Stimulated activated CD8-positive, alpha-beta memory T cell treated with anti-CD3 and anti-CD28 coated beads, Interleukin-7, amount 100 ng/mL, for 48 hours (primary cell): ENCODE results near the gene PPP1CC.
"Not testable (repeated sequence)": the region's sequence is repeated elsewhere in the genome, so short reads cannot be mapped to it uniquely, and the experiment has no call there.

Experiments used
- DNase-seq, 2 donors: peaks; one replicate each; pipeline ENCODE4 v3.0.0-alpha.2; 2020; ENCODE audit warnings: low read depth in 1 of 2; ENCODE audit errors: extremely low read depth in 1 of 2

The PPP1CC gene

DNA sequence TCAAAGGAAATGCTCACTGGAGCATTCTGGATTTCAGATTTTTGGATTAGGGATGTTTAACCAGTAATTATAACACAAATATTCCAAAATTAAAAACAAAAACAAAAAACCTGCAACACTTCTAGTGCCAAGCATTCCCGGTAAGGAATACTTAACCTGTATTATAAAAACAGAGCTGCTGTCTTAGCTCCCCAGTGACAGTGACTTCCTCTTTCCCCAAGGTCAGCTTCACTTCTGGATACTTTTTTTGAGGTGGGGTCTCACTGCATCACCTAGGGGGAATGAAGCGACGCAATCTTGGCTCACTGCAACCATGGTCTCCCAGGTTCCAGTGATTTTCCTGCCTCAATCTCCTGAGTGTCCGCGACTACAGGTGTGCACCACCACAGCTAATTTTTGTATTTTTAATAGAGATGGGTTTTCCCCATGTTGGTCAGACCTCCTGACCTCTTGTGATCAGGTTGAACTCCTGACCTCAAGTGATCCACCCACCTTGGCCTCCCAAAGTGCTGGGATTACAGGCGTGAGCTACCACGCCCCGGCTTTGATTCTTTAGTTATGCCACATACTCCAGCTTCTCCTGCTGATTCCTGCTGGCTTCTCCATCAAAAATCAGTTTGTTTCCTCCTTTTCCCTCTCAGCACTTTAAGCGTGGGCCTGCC, 15.9 kb downstream of the PPP1CC start:
- no peak for DNase-seq

- DNase-seq, result no peak
These were observed 16.7 kb downstream of the PPP1CC start for GRCh38 chr12:110726028-110726427.

- no peak for DNase-seq
These were observed 17.4 kb downstream of the PPP1CC start for GRCh38 chr12:110725267-110725666.

DNA sequence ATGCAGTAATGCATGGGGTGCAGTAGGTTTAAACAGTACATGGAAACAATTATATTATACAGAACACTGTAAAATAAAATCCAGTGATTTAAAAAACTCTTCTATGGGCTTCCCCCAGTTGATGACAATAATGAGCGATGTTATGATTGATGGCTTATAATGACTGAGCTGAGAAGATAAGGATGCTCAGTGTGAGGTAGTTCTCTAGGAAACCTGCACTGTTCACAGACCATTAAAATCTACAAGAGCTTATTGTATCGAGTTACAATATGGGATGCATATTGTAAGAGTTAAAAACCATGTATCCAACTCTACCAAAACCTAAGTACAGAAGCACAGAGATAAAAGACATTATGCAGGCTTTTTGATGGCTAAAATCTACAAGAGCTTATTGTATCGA, 19.8 kb downstream of the PPP1CC start:
- DNase-seq, result not testable (repeated sequence)

- no peak for DNase-seq
These were observed 21.1 kb downstream of the PPP1CC start for GRCh38 chr12:110721570-110721969.

- no peak for DNase-seq
These were observed 22.2 kb downstream of the PPP1CC start for GRCh38 chr12:110720516-110720915.

GRCh38 chr12:110718222-110718908, 24.3 kb downstream of the PPP1CC start:
- DNase-seq, result no peak

GRCh38 chr12:110717037-110717436, 25.7 kb downstream of the PPP1CC start:
- peak in 1 of 2 donors; percentile 29 for DNase-seq

GRCh38 chr12:110708917-110709316, 33.8 kb downstream of the PPP1CC start:
- no peak for DNase-seq

- no peak for DNase-seq
These were observed 37.4 kb downstream of the PPP1CC start for GRCh38 chr12:110705309-110705708.

DNA sequence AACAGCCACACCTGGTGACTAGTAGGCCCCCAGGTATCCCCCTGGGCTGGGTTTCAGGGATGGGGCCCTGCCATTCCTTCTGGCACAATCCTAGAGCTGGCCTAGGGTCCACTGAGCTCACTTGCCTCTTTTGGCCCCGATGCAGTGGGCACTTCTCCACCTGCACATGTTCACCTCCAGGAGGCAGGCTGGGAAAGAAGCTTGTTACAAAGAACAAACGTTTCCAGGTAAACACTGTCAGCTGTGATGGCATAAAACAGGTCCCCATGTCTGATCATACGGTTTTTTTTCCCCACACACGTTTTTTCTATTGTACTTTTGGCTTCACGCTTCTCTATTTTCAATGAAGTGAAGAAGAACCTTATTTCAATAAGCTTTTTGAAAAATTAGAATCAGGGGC, 37.9 kb downstream of the PPP1CC start:
- no peak for DNase-seq

GRCh38 chr12:110704231-110704630, 38.5 kb downstream of the PPP1CC start:
- no peak for DNase-seq

DNA sequence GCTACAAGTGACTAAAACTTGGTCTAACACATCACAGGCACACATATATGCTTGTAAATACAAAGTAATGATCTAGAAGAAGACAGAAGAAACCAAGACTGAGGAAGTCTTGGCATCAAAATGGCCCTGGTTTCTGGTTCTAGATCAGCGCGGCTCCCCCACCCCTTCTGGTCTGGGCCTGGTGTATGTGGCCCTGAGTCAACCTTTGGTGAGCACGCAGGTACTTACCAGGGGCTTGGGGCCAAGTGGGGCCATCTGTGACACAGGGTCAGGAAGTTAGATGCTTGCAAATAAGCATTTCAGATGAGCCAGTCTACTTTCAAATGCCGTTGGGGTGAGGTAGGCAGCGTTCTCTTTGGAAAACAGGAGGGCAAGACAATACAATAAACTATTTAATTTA, 40.6 kb downstream of the PPP1CC start:
- no peak for DNase-seq

DNA sequence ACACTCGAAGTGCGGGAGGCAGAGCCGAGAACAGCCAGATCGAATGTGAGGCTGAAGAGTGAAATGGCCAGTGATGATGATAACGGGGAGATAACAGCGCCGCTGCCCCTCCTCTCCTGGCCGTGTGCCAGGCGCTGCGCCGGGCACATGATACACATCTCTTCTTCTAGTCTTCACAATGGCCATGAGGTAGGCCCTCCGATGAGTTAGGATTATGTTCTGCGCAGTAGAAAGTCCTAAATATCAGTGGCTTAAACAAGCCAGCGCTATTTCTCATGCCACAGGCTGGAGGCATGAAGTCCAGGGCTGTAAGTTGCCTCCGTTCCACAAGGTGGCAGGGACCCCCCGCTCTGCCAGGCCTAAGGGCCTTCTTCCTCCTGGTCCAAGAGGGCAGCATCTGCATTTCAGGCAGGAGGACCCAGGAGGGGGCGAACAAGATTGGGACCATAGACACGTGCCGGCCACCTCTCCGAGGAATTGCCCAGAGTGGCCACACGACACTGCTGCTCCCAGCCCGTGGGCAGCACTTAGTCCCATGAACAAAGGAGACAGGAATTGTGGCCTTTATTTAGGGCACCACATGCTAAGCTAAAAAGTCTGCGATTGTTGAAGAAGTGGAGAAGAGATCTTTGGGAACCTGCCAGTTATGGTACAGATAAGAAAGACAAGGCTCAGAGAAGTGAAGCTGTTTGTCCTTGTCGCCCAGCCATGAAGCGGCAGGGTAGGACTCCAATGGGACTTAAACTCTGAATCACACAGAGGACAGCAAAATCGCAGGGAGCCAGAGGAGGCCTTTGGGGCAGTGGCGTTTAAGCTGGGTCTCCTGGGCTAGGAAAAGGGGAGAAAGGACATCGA, 42.9 kb downstream of the PPP1CC start:
- DNase-seq, result no peak

- peak; percentile 46 to 64 for DNase-seq
These were observed 44.4 kb downstream of the PPP1CC start for GRCh38 chr12:110698171-110698902.

DNA sequence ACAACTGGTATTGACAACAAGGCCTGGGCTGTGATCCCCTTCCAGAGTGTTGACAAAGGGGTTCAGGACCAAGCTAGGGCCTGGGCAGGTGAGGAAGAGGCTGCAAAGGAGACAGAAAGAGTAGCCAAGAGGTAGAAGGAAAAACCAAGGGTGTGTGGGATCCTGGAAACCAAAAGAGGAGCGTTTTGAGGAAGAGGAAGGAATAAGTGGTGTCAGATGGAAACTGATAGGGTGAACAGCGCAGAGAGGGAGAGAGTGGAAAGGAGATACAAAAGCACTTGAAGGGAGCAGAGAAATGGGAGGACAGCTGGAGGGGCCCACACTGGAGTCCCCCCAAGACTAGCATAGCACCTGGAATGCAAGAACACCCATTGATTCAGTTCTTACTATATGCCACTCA, 45.5 kb downstream of the PPP1CC start:
- no peak for DNase-seq

DNA sequence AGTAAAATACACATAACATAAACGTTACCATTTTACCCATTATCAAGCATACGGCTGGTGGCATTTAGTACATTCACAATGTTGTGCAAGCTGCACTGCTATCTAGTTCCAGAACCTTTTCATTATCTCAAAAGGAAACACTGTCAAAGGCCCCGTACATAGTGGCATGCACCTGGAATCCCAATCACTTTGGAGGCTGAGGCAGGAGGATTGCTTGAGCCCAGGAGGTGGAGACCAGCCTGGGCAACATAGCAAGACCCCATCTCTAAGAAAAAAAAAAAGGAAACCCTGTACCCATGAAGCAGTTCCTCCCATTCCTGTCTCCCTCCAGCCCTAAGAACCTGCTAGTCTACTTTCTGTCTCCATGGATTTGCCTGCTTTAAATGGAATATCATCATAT, 46.4 kb downstream of the PPP1CC start:
- no peak for DNase-seq

GRCh38 chr12:110694330-110694901, 48.3 kb downstream of the PPP1CC start:
- no peak for DNase-seq

DNA sequence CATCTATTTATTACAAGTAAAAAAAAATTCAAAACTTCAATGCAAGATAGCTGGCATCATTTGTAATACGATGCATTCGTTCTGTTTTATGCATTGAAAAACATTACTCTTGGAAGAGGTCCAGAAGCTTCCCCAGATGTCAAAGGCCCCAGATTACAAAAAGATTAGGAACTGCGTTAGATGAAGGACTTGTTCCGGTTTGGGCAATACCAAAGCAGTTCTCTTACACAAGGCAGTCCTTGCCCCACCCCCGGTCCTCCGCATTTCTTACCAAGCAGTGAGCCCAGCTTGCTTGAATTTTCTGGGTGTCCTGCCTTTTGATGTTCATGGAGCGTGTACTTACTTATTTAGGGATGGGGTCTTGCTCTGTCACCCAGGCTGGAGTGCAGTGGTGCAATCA, 49.0 kb downstream of the PPP1CC start:
- no peak for DNase-seq

GRCh38 chr12:110690127-110690430, 52.6 kb downstream of the PPP1CC start:
- DNase-seq, result no peak
